ENCODE results near the gene PBX2. TPM values are rescaled to one million over a fixed set of nuclear protein-coding genes. Genes with fewer than 3 reads are reported as not detected.

Gene PBX2
- total RNA-seq, 2 donors from 2014 or later: 61.5 to 102 TPM

GRCh38 chr6:32183030-32183429, 7.0 kb downstream of the PBX2 start:
- Histone ChIP-seq H3K27me3 (replicated peaks; ENCODE audit: insufficient read depth) (no peaks in the 10 kb centered on the region), H3K36me3 (peaks cover 0 to 5% of the 10 kb centered on the region in 2 donors), H3K4me3 (no peak overlapping the region), H3K27ac (peak overlapping the region in 1 of 2 donors; percentile 19), H3K9me3 (no peaks in the 10 kb centered on the region), H3K4me1 (replicated peaks) (no peaks in the 10 kb centered on the region)
- no peak for DNase-seq (ENCODE audit: low spot score)
- TF ChIP-seq POLR2AphosphoS5 (IDR thresholded peaks at IDR 0.05): no peak
- TF ChIP-seq CTCF (IDR thresholded peaks at IDR 0.05): no peak
- no peak for TF ChIP-seq POLR2A (IDR thresholded peaks at IDR 0.05)
- 77% methylated on average over 3 of the region's 3 CpGs for WGBS
- intact Hi-C loops (cut with DNase I): no loop called here

- Histone ChIP-seq H3K4me1 (replicated peaks) (no peaks in the 10 kb centered on the region), H3K9me3 (no peaks in the 10 kb centered on the region), H3K36me3 (peaks cover 0 to 5% of the 10 kb centered on the region in 2 donors), H3K27me3 (replicated peaks; ENCODE audit: insufficient read depth) (no peaks in the 10 kb centered on the region), H3K27ac (no peak overlapping the region), H3K4me3 (no peak overlapping the region)
- TF ChIP-seq POLR2A (IDR thresholded peaks at IDR 0.05): no peak
- TF ChIP-seq POLR2AphosphoS5 (IDR thresholded peaks at IDR 0.05): no peak
- no peak for TF ChIP-seq CTCF (IDR thresholded peaks at IDR 0.05)
- intact Hi-C loops (cut with DNase I): no loop called here
- DNase-seq (ENCODE audit: low spot score): no peak
- 83% methylated on average over 10 of the region's 10 CpGs for WGBS
Measured at GRCh38 chr6:32182555-32182981, 7.4 kb downstream of the PBX2 start.

- no peak for DNase-seq (ENCODE audit: low spot score)
- intact Hi-C loops (cut with DNase I): no loop called here
- Histone ChIP-seq H3K4me3 (no peak overlapping the region), H3K4me1 (replicated peaks) (no peaks in the 10 kb centered on the region), H3K27me3 (replicated peaks; ENCODE audit: insufficient read depth) (no peaks in the 10 kb centered on the region), H3K9me3 (no peaks in the 10 kb centered on the region), H3K27ac (no peak overlapping the region), H3K36me3 (peaks cover 0 to 5% of the 10 kb centered on the region in 2 donors)
- TF ChIP-seq CTCF (IDR thresholded peaks at IDR 0.05): no peak
- no peak for TF ChIP-seq POLR2AphosphoS5 (IDR thresholded peaks at IDR 0.05)
- TF ChIP-seq POLR2A (IDR thresholded peaks at IDR 0.05): no peak
- WGBS: 86% methylated on average over 10 of the region's 10 CpGs
Measured at GRCh38 chr6:32181915-32182529, 8.0 kb downstream of the PBX2 start.

- Histone ChIP-seq H3K9me3 (no peaks in the 10 kb centered on the region), H3K4me1 (replicated peaks) (no peaks in the 10 kb centered on the region), H3K27ac (no peak overlapping the region), H3K27me3 (replicated peaks; ENCODE audit: insufficient read depth) (no peaks in the 10 kb centered on the region), H3K4me3 (no peak overlapping the region), H3K36me3 (peaks cover 0 to 5% of the 10 kb centered on the region in 2 donors)
- 91% methylated on average over 15 of the region's 15 CpGs for WGBS
- DNase-seq (ENCODE audit: low spot score): no peak
- TF ChIP-seq CTCF (IDR thresholded peaks at IDR 0.05): no peak
- TF ChIP-seq POLR2AphosphoS5 (IDR thresholded peaks at IDR 0.05): no peak
- no peak for TF ChIP-seq POLR2A (IDR thresholded peaks at IDR 0.05)
- intact Hi-C loops (cut with DNase I): no loop called here
Measured at GRCh38 chr6:32181148-32181702, 8.8 kb downstream of the PBX2 start.

Measured in prostate gland (tissue), 2 donors.